Measurements from ENCODE around the gene ATP11B.
"Not testable (repeated sequence)": the region's sequence is repeated elsewhere in the genome, so short reads cannot be mapped to it uniquely, and the experiment has no call there.

The ATP11B gene

DNA sequence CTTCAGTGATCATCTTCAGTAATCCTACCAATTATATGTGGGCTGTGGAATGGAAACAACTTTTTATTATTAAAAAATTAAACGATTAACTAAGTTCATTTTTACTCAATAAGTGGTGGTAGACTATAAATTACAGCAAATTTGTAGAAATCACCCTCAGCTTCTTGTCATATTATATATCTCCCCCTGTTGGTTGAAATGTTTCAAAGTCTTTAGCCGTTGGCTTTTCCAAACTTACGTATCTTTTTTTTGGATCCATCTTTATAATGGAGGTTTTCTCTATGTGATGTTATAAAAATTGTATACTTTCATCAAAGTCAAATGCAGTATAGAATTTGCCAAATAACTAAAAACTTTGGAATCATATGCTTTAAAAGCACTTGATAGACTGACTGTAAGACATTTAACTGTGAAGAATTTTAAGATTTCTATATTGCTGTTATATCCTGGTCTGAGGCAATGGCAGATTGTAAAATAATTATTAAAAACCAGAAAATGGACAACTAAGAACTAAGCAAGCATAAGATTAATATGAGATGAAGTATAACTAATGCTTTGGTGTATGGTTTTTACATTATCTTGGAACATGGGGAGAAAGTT is 44.7 kb downstream of the ATP11B start:
- DNase-seq = peak; percentile 2 to 62 (median 26)

DNA sequence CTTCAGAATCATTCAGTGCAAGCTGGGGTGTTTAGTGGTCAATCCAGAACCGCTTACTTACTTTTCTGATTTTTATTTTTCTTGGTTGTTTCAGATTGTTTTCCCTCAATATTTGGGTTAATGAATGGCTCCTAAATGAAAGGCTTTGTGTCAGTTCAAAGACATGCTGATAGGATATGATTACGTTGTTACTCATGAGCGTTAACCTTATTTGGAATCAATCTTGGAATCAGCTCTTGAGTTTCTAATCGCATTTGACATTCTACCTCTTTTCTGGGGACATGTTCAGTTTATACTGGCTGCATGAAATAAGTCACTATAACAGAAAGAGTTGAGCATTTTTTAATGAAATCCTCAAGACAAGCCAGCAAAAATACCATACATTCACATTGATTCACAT is 50.2 kb downstream of the ATP11B start:
- no peak for DNase-seq

DNA sequence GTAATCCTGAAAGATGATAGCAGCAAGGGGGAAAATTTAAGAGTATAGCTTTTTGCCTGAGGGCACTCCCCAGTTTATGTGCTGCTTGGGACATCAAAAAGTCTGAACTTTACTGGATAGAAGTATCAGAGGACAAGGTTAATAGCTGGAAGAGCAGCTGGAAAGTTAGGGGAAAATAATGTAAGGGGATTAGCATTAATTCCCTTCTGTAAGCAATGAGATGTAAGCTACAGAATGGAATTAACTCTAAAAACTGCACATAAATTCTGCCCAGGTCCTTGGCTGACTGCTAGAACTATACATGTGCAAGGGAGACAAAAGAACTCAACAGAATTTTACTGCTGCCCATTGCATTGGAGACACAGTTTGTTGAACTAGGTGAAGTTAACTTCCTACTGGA is 55.6 kb downstream of the ATP11B start:
- no peak for DNase-seq

DNA sequence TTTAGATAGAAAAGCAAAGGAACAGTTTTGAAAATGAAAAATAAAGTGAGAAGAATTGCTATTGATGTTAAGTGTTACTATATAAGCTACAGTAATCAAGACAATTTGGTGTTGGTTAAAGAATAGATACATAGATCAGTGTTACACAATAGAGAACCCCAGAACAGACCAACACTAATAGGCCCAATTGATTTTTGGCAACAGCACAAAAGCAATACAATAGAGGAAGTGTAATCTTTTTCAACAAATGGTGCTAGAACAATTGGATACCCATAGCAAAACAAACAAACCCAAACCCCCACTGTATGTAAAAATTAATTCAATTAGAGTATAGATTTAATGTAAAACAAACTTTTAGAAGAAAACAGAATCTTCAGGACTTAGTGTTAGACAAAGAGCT is 61.8 kb downstream of the ATP11B start:
- DNase-seq = no peak

DNA sequence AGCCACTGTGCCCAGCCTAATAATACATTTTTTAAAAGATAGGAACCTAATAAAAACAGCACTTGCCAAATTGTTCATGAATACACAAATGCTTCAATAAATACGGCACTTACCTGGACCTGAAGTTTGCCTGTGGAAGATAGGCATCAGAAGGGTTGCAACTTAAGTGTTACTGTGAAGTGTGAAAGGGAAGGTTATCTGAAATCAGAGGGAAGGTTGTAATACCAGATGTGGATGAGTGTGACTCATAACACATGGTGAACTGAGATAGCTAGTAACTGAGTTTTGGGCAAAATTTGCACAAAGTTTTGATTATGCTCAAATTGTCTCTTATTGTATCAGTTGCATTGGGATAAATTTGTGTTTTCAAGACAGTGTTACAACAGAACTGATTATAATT is 68.0 kb downstream of the ATP11B start:
- DNase-seq = no peak

DNA sequence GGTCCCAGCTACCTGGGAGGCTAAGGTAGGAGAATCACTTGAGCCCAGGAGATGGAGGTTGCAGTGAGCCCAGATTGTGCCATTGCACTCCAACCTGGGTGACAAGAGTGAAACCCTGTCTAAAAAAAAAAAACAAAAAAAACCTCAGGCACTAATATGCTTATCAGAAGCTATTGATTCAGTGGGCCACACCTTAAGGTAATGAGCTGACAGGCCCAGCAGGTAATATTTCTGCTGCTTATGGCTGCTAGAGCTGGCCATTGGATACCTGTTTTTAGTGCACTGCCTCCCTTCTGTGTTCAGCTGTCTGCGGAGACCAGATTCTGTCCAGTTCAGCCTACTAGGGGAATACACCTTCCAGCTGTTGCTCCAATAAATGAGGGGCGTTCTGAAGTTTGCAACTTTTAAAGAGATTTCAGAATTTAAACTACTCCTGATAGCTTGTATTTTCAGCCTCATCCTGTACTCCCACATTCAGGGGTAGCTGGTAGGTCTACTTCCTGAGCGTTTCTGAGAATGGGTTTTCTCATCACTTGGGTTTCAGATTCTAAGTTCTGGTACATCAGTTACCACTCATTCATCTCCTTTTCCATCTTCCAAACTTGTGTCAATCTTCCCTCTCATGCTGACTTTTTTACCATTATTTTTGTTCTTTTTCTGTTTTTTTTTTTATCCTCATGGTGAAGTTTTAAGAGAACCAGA is 69.0 kb downstream of the ATP11B start:
- no peak for DNase-seq

DNA sequence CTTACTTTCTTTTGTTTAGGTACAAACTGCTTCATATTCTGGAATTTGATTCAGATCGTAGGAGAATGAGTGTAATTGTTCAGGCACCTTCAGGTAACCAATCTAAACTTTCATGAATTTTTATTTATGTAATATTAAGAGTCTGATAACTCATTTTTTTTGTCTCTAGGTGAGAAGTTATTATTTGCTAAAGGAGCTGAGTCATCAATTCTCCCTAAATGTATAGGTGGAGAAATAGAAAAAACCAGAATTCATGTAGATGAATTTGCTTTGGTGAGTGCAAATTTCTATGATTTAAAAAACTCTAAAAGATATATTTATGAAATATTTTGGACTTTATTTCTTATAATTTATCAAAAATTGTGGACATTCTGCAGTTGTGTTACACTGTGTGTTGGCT is 75.8 kb downstream of the ATP11B start:
- DNase-seq = no peak

DNA sequence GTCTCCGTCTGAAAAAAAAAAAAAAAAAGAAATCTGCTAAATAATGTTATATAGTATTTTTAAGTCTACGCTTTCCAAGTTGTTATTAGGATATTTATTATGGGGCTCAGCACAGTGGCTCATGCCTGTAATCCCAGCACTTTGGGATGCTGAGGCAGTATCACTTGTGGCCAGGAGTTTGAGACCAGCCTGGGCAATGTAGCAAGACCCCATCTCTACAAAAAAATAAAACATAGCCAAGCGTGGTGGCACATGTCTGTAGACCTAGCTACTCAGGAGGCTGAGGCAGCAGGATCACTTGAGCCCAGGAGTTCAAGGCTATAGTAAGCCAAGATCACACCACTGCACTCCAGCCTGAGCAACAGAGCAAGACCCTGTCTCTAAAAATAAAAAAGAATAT is 77.6 kb downstream of the ATP11B start:
- DNase-seq = not testable (repeated sequence)

DNA sequence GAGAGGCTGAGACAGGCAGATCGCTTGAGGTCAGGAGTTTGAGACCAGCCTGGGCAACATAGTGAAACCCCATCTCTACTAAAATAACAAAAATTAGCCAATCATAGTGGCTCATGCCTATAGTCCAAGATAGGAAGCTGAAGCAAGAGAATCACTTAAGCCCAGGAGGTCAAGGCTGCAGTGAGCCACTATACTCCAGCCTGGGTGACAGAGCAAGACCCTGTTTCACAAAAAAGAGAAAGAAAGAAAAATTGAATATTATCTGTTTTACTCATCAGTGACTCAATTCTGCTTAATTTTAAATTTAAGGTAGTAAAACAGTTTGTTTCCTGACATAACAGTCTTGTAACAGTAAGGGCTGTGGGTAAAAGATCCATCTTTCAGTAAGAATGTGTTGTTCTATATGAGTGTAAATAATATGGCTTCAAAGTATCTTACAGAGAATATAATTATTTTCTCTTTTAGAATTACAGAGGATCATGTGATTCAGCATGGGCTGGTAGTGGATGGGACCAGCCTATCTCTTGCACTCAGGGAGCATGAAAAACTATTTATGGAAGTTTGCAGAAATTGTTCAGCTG is 85.8 kb downstream of the ATP11B start:
- no peak for DNase-seq

DNA sequence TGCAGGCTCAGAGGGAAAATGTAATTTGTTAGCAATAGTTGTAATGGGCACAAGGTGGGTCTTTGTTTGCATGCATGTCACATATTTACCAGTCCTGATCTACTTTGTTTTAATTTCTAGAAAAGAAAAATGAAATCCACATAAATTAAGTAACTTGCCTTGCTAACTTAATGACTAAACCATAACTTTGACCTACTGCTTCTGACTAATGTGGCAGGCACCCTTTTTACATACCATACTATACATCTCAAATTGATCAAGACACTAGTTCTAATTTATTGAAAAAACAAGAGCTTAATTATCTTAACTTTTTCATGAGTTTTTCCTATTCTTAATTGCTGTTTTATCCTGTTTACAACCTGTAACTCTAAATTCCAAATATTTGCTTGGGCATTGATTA is 93.2 kb downstream of the ATP11B start:
- DNase-seq = no peak

DNA sequence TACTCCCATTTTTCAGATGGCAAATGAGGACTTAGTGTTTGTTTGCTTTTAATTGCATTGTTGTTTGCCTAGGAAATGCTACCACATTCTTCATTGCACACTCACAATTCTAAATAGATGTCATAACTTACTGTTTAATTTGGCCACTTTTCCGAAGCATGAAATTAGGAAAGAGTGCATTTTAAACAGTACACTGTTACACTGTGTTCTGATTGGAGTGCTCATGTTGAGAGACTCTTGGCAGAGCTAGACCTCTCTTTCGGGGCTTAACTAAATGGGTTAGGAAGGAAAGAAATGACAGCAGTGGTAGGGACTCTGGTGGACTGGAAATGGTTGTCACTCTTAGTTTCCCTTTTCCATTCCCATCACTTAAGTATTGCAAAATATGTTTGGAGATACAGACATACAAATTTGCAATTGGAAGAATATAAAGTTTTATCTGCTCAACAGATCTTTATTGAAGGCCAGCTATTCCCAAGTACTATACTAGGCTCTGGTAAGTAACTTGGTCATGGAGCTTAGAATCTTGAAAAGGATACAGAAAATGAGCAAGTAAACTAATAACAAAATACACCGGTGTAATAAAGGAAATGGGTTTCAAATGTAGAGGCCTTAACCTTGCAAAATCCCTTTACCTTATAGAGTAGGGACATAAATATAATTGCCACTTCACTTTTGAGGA is 96.8 kb downstream of the ATP11B start:
- no peak for DNase-seq

DNA sequence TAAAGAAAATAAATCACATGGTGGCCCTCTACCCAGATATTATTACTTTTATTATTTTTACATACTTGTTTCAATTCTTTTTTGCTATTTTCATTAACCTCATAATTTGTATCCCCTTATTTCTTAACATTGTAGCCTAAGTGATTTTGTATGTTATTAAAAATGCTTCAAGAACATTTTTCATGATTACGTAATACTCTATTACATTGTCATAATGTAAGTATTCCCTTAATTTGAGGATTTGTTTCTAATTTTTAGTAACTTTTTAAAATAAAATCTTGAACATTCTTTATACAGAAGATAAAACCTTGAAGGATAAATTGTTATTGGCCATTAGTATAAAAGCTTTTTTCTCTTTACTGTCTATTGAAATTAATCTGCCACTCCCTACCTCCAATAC is 98.1 kb downstream of the ATP11B start:
- DNase-seq = no peak

DNA sequence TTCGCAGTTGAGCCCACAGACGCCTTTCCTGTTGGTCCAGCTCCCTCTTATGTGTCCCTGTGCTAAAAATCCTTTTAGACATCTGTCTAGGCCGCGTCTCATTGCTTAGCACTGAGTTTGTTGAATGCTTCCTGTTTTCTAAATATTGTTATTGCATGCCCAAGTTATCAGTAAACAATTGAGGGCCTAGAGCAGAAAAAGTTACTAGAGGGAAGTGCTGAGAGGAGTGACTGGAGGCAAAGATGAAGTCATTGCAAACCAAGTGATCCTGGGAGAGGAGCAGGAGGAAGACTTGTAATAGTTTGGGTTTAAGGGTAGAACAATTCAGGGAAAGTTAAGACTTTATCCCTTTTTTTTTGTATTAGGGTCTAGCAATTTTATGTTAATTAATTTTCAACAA is 98.9 kb downstream of the ATP11B start:
- peak; percentile 42 to 66 (median 54) for DNase-seq

DNA sequence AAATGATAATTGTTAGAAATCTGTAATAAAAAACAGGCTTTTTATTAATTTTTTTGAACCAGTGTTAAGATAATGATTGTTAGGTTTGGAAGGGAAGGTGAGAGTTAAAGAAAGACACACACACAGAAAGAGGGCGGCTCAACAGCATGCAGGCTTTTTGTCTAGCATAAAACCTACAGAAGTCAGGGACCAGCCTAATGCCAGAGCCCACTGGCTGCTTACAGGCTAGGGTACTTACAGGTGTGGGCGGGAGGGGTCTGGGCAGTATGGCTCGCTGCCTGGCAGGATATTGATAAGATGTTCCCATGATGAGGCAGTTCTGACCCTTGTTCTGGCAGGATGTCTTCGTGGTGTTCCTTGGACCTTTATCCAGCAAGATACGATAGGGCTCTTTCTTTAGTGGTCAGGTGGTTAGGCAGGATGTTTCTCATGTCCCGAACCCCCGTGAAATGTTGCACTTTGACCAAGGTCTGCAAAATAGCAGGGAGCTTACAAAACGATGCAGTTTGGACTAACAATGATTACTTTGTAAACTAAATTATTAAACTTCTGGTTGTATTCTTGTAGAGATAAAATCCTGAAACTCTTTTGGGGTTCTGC is 102.3 kb downstream of the ATP11B start:
- DNase-seq = no peak

DNA sequence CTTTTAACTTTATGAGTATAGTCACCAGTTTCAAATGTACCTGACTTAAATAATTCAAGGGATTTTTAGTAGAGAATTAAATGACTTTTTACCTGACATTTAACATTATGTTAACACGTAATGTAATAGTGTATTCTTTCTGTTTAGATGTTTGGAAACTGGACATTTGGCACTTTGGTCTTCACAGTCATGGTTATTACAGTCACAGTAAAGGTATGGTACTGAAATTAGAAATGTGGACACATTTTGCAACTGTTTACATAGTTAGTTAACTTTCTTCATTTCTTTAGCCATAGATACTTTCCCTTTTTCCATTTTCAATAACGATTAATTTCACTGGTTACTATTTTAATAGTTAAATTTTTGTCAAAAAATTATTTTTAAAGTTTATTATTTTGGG is 103.2 kb downstream of the ATP11B start:
- no peak for DNase-seq

DNA sequence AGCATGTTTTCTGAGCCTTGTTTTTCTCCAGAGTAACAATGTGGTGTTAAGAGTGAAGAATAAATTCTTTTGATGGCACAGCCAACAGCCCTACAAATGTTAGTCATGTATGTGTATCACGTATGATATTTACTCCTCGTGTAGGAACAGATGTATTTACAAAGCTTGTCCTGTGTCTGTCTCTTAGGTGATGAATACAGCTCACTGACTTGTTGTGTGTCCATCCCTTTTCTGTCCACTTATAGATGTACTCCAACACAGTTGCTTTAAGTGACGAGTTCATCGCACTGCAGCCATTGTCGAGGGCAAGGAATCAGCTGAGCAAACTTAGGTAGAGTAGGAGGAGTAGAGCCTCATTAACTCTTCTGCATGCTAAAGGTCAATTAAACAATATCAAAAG is 108.9 kb downstream of the ATP11B start:
- no peak for DNase-seq

DNA sequence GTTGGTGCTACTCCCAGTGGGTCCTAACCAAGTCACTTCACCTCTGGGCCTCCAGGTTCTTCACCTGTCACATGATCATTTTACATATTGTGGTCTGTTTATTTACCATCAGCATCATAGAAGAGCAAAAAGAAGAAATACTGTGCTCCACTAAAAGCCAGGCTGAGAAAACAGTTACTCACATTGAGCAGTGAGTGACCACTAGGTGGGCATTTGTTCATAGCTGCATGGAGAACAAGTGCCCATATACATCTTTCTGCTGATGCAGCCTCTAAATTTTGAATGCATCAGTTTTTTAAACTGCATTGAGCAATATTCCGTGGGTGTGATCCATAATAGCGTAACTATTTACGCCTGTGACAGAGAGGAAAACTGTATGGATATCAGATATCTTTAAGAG is 110.9 kb downstream of the ATP11B start:
- peak in 3 of 4 experiments; percentile 2 to 21 (median 9) for DNase-seq

DNA sequence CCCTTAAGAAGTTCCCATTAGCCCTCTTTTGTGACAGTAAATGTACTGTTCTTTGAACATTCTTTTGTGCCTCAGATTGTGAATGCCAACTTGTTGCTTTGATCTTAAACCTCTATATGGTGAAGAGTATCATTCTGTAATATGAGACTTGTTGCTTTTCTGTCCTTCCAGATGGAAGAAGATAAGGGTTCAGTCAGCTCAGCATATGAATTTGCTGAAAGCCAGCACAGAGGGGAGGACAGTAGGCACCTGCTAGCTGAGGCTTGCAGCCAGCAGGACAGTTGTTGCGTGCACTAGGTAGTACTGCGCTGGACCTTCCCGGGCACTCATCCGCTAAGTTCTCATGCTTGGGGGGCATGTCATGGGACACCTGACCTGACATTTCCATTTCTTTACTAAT is 112.3 kb downstream of the ATP11B start:
- DNase-seq = no peak

DNA sequence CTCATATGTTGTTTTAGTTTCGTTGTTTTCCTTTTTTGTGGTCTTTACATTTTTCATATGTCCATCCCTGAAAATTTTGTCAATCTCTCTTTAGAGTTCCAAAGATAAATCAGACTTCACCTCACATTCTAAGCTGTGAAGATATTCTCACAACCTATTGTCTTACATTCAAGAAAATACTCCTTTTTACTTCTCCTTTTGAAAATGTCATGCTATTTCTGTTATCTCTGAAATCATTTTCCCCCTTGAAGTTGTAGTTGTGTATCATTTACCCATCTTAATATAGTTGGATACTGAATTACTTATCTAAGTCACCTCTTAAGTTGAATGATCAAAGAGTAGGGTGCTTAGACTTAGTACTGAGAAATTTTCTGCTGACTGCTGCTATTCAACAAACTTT is 112.7 kb downstream of the ATP11B start:
- no peak for DNase-seq

DNA sequence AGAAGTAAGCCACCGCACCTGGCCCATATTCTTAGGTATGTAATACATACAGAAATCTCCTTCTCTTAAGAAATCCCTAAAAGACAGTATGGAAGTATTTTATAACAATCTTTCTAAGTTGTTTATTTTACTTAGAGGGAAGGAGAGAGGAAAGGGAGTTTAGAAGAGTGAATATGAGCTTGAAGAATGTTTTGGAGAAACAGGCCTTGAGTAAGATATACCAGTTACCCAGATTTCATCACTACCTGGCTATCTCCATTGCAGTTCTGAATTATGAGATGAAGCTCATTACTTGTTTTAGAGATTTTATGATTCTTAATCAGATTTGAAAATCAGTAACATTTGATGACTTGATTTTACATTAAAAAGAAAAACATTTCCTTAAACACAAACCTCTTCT is 115.2 kb downstream of the ATP11B start:
- DNase-seq = no peak

DNA sequence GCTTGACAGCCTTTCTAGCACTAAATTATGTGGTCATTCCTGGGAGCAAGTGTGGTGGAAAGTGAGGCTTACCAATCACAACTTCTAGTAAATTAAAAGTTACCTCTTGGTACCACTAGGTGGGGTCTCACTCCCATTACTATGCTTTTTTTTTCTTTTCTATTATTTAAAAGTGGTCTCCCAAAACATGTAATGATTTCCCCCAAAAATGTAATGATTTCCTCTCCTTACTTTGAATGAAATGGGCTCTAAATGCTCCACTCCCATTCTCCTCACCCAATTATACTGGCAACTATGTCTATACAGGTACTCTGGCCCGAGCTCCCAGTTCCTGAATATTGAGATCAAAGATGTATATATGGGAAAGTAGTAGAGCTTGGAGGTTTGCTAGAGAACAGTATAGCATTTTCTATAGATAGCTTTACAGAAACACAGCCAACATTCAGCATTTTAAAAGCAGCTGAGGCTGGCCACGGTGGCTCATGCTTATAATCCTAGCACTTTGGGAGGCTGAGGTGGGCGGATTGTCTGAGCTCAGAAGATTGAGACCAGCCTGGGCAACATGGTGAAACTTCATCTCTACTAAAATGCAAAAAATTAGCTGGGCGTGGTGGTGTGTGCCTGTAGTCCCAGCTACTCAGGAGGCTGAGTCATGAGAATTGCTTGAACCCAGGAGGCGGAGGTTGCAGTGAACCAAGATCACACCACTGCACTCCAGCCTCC is 116.2 kb downstream of the ATP11B start:
- peak in 2 of 4 experiments; percentile 28 to 42 for DNase-seq

DNA sequence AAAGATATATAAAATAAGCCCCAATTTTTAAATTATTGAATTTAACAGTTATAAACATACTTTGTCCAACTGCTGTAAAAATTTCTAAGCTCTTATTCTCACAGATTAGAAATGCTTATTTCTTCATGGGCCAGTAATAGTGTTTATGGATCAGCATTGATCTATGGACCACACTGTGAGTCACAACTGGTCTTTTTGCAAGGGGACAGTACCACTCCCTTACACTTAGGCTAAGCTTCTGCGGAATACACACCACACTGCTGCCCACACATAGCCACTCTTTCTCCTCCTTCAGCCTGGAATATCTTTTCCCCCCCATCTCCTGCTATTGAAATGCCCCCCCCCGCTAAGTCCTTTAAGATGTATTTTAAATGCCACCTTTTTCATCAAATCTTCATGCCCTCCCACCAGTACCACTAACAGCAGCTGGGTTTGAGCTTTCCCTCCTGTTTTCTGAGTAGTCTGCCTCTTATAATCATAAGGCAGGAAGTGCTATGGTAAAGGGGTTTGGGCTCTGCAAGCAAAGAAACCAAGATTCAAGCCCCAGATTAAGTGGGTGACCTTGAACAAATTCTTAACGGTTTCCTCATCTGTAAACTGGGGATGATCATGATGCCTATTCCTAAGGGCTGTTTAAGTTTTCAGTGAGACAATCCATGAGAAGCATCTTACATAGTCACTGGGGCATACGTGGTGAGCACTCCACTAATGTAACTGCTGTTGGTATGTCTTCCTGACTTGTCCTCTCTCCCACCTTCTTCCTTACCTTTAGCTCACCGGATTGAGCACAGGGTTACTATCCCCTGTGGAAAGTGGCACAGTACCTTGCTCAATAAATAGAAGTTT is 117.9 kb downstream of the ATP11B start:
- no peak for DNase-seq
